ENCODE data around the gene SLC8A3.

- TF ChIP-seq EZH2phosphoT487 (IDR thresholded peaks at IDR 0.05; ENCODE audit: insufficient read depth, low read depth) (no peak), EZH2 (IDR thresholded peaks at IDR 0.05; ENCODE audit: insufficient read depth, poor library complexity, severe bottlenecking) (no peak)
Observed at GRCh38 chr14:70014406-70015095, 174.2 kb downstream of the SLC8A3 start.
